GM23248 (cell line): ENCODE measurements around the gene APOL4.

Experiments
- EZH2 ChIP-seq: fragments of 200-600 bp; sonication (generic); IDR thresholded peaks from 2 replicates; pipeline ENCODE4 v1.6.1; 2018; ENCODE audit warnings: antibody characterized with exemption, mild to moderate bottlenecking; ENCODE audit not compliant: insufficient read depth, poor library complexity, severe bottlenecking
- EZH2phosphoT487 ChIP-seq: fragments of 200-600 bp; sonication (generic); IDR thresholded peaks from 2 replicates; pipeline ENCODE4 v1.6.1; 2018; ENCODE audit warnings: antibody characterized with exemption, moderate library complexity, mild to moderate bottlenecking, low read depth; ENCODE audit not compliant: insufficient read depth

GRCh38 chr22:36235585-36235984, 34.0 kb upstream of the APOL4 start:
- TF ChIP-seq EZH2 (no peak), EZH2phosphoT487 (no peak)
